Spleen (tissue), 11 donors: ENCODE measurements around the gene COL12A1. TPM values are rescaled to one million over a fixed set of nuclear protein-coding genes. Genes with fewer than 3 reads are reported as not detected.

Experiments
- DNase-seq: peaks from one replicate; pipeline ENCODE4 v3.0.0-alpha.2; 2020
- H3K27ac ChIP-seq, 8 donors: fragments of 200-600 bp; sonication (generic) in 7 of 8; 1 replicate in 4 of 8; 2 replicates in 4 of 8; pipeline versions ENCODE4 v1.5.0 to v1.8.0; 2016 to 2021; ENCODE audit warnings: inconsistent platforms in 4 of 8, mild to moderate bottlenecking in 4 of 8, moderate library complexity in 1 of 8
- H3K27me3 ChIP-seq, 7 donors: fragments of 200-600 bp; sonication (generic) in 6 of 7; replicated peaks in 1 of 7; 1 replicate in 4 of 7; 2 replicates in 3 of 7; pipeline versions ENCODE4 v1.5.0 to v1.8.0; 2016 to 2021; ENCODE audit warnings: inconsistent platforms in 3 of 7, mild to moderate bottlenecking in 1 of 7
- H3K36me3 ChIP-seq, 6 donors: fragments of 200-600 bp; sonication (generic) in 5 of 6; 1 replicate in 4 of 6; 2 replicates in 2 of 6; pipeline versions ENCODE4 v1.5.0 to v1.8.0; 2016 to 2021; ENCODE audit warnings: inconsistent platforms in 2 of 6
- H3K4me1 ChIP-seq, 6 donors: fragments of 200-600 bp; sonication (generic) in 5 of 6; 1 replicate in 3 of 6; 2 replicates in 3 of 6; pipeline versions ENCODE4 v1.5.0 to v1.8.0; 2016 to 2021; ENCODE audit warnings: inconsistent platforms in 3 of 6
- H3K4me3 ChIP-seq, 8 donors: fragments of 200-600 bp; sonication (generic) in 7 of 8; 1 replicate in 4 of 8; 2 replicates in 4 of 8; pipeline versions ENCODE4 v1.5.0 to v1.8.0; 2016 to 2021; ENCODE audit warnings: inconsistent platforms in 4 of 8, mild to moderate bottlenecking in 4 of 8, moderate library complexity in 2 of 8
- H3K9me3 ChIP-seq, 8 donors: fragments of 200-600 bp; sonication (generic) in 7 of 8; 1 replicate in 4 of 8; 2 replicates in 4 of 8; pipeline versions ENCODE4 v1.5.0 to v1.8.0; 2016 to 2021; ENCODE audit warnings: inconsistent platforms in 4 of 8
- POLR2A ChIP-seq, 3 donors: fragments of 450-650 bp; IDR thresholded peaks; one replicate each; pipeline ENCODE4 v1.5.1; 2017; ENCODE audit warnings: antibody characterized with exemption in 3 of 3, mild to moderate bottlenecking in 1 of 3
- POLR2AphosphoS5 ChIP-seq, 3 donors: sonication (generic); formaldehyde crosslinking; IDR thresholded peaks; one replicate each; pipeline ENCODE4 v1.5.1; 2017; ENCODE audit warnings: antibody characterized with exemption in 3 of 3
- WGBS, 5 donors: extraction: QIAGEN DNeasy Blood & Tissue Kit in 3 of 5; methylation state at CpG; one replicate each; pipeline versions ENCODE4 v1.1.5 to v1.1.7; 2013 to 2018; 5-methylcytosine and 5-hydroxymethylcytosine counted together
- intact Hi-C: fragments of 100-400 bp; cut with DNase I; formaldehyde crosslinking; loops from one replicate; pipeline ENCODE4 v1.15.0; 2023; ENCODE audit warnings: low total_unique reads
- polyA plus RNA-seq, 3 donors: library from polyadenylated mRNA; stranded (reverse); fragments of 200-250 nt; gene quantifications; one replicate each; pipeline ENCODE4 v1.2.1, GENCODE V29; 2013
- total RNA-seq, 7 donors: library from RNA; depleted of rRNA in 3 of 7; stranded (reverse); fragments of >200 nt in 3 of 7; fragmentation: NEBNext Ultra II Directional in 4 of 7; extraction: Animal tissue kit (Norgen Biotek cat#: 25700) in 4 of 7; gene quantifications; one replicate each; pipeline versions ENCODE4 v1.1.0 to v1.2.1, GENCODE V29; 2016 to 2021
- TF ChIP-seq, protein P1 (sequence below), 11 experiments: fragments of 200-600 bp in 7 of 11; fragments of 450-650 bp in 4 of 11; sonication (generic) in 4 of 11; IDR thresholded peaks in 8 of 11; conservative IDR thresholded peaks in 3 of 11; 1 replicate in 7 of 11; 2 replicates in 4 of 11; pipeline versions ENCODE4 v1.4.0 to v1.8.0; 2016 to 2021; ENCODE audit warnings: antibody characterized with exemption in 11 of 11, inconsistent platforms in 4 of 11, mild to moderate bottlenecking in 1 of 11
- donor health status: healthy with polysubstance abuse.
- donor health status: DM: no; HTN: no; CAD: no; lungs with moderate emphysema.
- donor health status: DM: no; HTN: no; CAD: no.
- donor health status: Bipolar disorder and iron deficiency.
- donor health status: healthy.
- donor health status: DM: no; HTN: no; CAD: no.
- donor health status: DM: yes; HTN: yes; CAD: no.

Gene COL12A1
- total and polyA plus RNA-seq, 10 donors = 2.5 to 32.6 (median 21.2) TPM

DNA sequence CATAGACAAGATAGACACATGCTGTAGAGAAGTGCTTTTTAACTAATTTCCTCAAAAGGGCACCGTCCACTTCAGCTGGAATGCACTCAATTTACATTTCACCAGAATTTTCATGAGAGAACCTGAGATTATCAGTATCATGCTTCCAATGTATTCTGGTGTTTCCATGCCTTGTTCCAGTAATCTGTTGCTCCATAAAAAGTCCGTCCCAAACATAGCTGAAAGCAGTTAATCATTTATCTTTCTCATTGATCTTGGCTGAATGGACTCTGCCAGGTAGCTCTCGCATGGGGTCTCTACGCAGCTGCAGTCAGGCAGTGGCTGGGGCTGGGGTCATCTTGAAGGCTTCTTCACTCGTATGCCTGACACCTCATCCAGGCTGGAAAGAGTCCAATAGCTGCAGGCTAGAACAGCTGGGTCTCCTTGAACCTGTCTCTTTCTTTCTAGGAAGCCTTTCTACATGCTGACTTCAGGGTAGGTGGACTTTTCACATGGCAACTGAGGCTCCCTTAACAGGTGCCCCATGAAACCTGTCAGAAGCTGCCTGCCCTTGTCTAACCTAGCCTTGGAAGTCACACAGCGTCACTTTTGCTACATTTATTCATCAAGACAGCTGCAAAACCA lies 18.6 kb upstream of the COL12A1 start:
- H3K9me3 ChIP-seq = no peaks in the 10 kb centered on the region
- H3K4me3 ChIP-seq = no peak overlapping the region
- TF ChIP-seq POLR2A (IDR thresholded peaks at IDR 0.05) (no peak), POLR2AphosphoS5 (IDR thresholded peaks at IDR 0.05) (no peak)
- TF ChIP-seq, protein P1, sequence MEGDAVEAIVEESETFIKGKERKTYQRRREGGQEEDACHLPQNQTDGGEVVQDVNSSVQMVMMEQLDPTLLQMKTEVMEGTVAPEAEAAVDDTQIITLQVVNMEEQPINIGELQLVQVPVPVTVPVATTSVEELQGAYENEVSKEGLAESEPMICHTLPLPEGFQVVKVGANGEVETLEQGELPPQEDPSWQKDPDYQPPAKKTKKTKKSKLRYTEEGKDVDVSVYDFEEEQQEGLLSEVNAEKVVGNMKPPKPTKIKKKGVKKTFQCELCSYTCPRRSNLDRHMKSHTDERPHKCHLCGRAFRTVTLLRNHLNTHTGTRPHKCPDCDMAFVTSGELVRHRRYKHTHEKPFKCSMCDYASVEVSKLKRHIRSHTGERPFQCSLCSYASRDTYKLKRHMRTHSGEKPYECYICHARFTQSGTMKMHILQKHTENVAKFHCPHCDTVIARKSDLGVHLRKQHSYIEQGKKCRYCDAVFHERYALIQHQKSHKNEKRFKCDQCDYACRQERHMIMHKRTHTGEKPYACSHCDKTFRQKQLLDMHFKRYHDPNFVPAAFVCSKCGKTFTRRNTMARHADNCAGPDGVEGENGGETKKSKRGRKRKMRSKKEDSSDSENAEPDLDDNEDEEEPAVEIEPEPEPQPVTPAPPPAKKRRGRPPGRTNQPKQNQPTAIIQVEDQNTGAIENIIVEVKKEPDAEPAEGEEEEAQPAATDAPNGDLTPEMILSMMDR (IDR thresholded peaks at IDR 0.05 in 8 of 11, conservative IDR thresholded peaks at IDR 0.05 in 3 of 11) = no peak
- H3K27ac ChIP-seq = no peak overlapping the region
- no peaks in the 10 kb centered on the region for H3K36me3 ChIP-seq
- peaks cover 0 to 5% (median 0%) of the 10 kb centered on the region in 7 donors for H3K27me3 ChIP-seq
- intact Hi-C loops = no loop called here
- no peak for DNase-seq
- H3K4me1 ChIP-seq = no peaks in the 10 kb centered on the region
- WGBS, 5 donors = 77 to 84% (median 83%) methylated on average over 6 of the region's 6 CpGs

DNA sequence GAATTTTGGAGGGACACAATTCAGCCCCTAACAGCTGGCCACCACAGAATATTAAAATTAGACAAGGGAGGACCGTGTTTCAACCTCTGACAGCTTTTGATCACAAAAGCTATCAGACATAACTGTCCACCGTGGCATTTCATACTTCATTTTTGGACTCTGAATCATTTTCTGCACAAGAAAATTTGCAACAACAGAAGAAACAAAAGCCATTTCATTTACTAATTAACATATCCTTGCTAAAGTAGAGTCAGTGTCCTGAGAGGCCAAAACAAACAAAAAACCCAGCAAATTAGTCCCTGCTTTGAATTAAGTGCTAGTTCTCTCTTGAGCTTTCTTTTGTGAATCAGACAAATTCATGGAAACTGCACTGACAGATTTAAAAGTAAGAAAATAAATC lies 17.6 kb upstream of the COL12A1 start:
- H3K36me3 ChIP-seq = no peaks in the 10 kb centered on the region
- intact Hi-C loops = no loop called here
- TF ChIP-seq, protein P1 (IDR thresholded peaks at IDR 0.05 in 8 of 11, conservative IDR thresholded peaks at IDR 0.05 in 3 of 11) = no peak
- no peak for TF ChIP-seq POLR2A (IDR thresholded peaks at IDR 0.05)
- TF ChIP-seq POLR2AphosphoS5 (IDR thresholded peaks at IDR 0.05) = no peak
- H3K27me3 ChIP-seq = peaks cover 0 to 5% (median 0%) of the 10 kb centered on the region in 7 donors
- no peak for DNase-seq
- no peak overlapping the region for H3K27ac ChIP-seq
- H3K9me3 ChIP-seq = no peaks in the 10 kb centered on the region
- WGBS, 5 donors = 64 to 83% (median 78%) methylated on average over 2 of the region's 2 CpGs
- no peak overlapping the region for H3K4me3 ChIP-seq
- no peaks in the 10 kb centered on the region for H3K4me1 ChIP-seq

DNA sequence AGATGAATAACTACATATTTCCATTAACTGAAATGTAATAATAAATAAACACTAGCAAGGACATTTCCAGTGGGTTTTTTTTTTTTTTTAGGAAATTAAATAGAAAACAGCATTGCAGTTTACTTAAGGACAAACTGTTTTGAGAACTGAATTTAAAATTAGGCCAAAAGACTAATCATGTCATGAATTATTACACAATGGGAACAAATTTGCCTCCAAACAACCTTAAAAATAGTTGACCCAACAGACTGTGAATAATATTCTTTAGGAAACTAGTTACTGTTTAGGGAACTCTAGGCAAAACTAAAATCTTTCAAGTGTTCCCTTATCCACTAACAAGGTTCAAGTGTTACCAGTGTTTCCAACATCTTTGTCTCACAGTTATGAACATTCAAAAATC lies 16.4 kb upstream of the COL12A1 start:
- Histone ChIP-seq H3K9me3 (no peaks in the 10 kb centered on the region), H3K4me1 (no peaks in the 10 kb centered on the region), H3K27me3 (peaks cover 0 to 5% (median 0%) of the 10 kb centered on the region in 7 donors), H3K27ac (no peak overlapping the region), H3K36me3 (no peaks in the 10 kb centered on the region), H3K4me3 (no peak overlapping the region)
- DNase-seq = no peak
- TF ChIP-seq POLR2A (IDR thresholded peaks at IDR 0.05) (no peak), POLR2AphosphoS5 (IDR thresholded peaks at IDR 0.05) (no peak)
- TF ChIP-seq, protein P1 (IDR thresholded peaks at IDR 0.05 in 8 of 11, conservative IDR thresholded peaks at IDR 0.05 in 3 of 11) = no peak
- intact Hi-C loops = no loop called here

DNA sequence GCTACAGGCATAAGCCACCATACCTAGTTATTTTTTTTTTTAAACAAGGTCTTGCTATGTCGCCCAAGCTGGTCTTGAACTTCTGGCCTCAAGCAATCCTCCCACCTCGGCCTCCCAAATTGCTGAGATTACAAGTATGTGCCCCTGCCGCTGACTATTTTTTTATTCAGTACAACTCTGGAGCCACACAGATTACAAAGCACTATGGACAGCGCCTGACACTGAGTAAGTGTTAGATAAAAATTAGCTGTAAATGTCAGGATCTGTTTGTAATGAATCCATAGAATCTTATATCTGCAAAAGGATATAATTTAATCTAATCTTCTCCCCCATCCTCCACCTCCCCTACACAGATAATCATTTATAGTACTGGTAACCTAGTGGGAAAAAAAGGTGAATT lies 15.3 kb upstream of the COL12A1 start:
- intact Hi-C loops = no loop called here
- no peak overlapping the region for H3K4me3 ChIP-seq

More for the DNA sequence above, 15.3 kb upstream of the COL12A1 start:
- TF ChIP-seq POLR2AphosphoS5 (IDR thresholded peaks at IDR 0.05) (no peak), POLR2A (IDR thresholded peaks at IDR 0.05) (no peak)
- TF ChIP-seq, protein P1 (IDR thresholded peaks at IDR 0.05 in 8 of 11, conservative IDR thresholded peaks at IDR 0.05 in 3 of 11) = no peak
- H3K9me3 ChIP-seq = no peaks in the 10 kb centered on the region
- 87 to 95% (median 93%) methylated on average over 4 of the region's 4 CpGs for WGBS, 5 donors
- DNase-seq = no peak
- no peaks in the 10 kb centered on the region for H3K36me3 ChIP-seq
- no peaks in the 10 kb centered on the region for H3K4me1 ChIP-seq
- H3K27ac ChIP-seq = no peak overlapping the region
- H3K27me3 ChIP-seq = peaks cover 0 to 5% (median 0%) of the 10 kb centered on the region in 7 donors
